SKM-1 treated with dmso at 0.1 percent for 144 hours (cell line): Measurements from ENCODE around the gene IZUMO1R.
"Not testable (repeated sequence)": the region's sequence is repeated elsewhere in the genome, so short reads cannot be mapped to it uniquely, and the experiment has no call there.

Source experiments
- DNase-seq: peaks from one replicate; lab custom pipeline; 2025; ENCODE audit not compliant: unreplicated experiment; lab: John Stamatoyannopoulos, UW

IZUMO1R gene

DNA sequence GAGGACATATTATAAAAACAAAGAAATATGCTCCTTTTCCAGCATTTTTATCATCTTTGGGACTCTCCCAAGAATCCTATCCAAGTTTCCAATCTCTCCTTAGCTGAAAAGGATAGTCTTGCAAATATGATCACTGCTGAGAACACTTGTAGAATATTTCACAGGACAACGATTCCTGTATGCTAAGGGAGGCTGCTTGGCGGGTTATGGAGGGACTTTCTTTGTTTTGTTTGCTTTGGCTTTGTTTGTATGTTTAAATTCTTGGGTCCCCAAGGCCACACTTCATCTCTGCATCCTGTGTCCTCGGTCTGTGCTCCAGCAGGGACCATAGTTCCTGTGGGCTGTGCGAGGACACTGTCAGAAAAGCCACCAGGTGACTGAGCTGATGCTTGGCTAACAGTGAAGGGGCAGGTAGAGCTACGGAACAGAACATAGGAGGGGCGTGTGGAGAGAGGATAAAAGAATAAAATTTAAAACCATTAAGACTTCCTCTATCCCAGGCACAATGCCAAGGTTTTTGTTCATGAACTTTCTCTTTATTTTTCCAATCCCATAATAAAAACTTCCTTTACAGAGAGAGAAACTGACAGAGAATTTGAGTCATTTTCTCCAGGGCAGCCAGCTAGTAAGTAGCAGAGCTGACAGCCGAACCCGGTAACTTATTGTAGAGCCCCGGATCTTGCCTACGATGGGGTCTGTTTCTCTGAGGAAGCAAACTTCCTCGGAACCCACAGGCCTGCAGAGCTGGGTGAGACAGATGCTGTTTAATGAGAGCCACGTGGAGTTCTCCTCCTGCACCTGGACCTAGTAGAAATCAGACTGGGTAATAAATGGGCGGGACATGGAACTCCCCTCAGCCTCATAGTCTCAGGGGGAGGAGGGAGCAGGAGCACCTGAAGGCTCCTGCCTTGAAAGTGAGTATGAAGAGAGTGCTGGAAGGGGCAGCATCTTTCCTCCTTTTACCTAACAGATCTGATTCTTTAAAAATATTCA lies at the start of gene IZUMO1R:
Gene IZUMO1R (plus strand): TSS at position 615 of the 993 bp plus-strand sequence. CDS start 1,057 bp downstream, outside the sequence.
- DNase-seq = no peak

DNA sequence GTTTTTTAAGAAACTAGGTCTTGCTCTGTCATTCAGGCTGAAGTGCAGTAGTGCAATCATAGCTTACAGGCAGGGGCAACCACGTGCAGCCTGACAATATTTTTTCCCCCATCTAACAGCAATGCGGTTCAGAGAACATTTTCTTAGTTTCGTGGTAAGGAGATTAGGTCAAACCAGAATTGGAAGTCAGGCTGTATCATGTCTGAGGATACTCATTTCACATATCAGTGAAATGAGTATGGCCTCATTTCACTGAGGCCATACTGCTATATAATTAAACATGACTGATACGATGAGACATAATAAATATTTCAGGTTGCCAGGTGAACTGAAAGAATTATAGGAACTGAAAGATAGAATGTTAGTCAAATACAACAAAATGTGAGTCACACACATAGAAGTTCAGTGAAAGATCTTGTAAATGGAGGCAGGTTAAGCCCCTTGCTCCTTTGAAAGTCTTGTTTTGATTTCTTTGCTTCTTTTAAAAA lies 32.5 kb upstream of the IZUMO1R start:
- no peak for DNase-seq

DNA sequence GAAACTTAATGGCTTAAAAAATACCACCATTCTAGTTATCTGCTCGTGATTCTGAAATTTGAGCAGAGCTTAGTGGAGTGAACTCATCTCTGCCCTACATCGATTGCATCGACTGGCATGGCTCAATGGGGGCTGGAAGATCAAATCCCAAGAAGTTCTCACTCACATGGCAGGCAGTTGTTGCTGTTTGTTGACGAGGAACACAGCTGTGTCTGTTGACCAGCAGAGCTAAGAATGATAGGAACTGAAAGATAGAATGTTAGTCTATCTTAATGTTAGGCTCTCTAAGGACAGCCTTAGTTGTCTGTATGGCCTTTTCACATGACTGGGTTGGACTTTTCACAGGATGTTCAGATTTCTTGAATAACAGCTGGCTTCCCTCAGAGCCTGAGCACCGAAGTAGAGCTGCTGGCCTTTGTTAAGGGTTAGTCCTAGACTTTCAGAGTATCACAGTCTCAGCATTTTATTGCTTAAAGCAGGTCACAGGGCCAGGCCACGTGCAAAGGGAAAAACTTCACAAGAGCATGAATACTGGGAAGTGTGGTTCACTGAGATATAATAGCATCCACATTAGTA lies 31.6 kb upstream of the IZUMO1R start:
- DNase-seq = no peak

DNA sequence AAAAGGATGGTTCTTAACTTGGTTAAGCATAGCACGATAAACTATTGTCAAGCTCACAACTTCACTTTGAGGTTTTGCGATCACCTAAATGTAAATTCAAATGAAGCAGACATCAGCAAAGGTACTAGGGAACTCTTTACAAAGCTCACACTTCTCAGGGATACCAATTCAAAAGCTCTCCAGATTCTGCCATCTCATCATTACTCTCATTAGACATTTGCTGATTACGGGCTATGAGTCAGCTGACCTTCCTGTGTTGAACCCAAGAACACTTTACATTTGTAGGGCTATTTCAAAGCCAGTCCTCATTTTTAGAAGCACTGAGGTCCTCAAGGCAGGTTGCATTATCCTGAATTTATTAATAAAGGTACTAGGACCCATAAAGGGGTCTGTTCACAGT lies 28.4 kb upstream of the IZUMO1R start:
- DNase-seq = no peak

DNA sequence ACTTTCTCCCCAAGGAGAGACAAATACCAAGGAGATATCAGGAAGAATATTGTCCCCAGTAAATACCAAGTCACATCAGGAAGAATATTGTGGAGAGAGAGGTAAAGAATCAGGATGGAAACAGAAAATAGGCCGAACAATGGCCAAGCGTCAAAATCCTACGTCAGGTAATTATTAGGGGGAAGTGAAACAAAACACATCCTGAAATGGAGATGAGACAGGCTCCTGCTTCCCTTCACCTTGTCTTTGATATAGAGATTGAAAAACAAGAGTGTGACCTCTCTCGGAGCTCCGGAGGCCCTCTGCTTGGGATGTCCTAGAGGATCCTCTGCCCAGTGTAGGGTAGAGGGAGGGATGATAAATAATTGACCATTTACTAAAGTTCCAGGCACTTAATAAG lies 27.4 kb upstream of the IZUMO1R start:
- no peak for DNase-seq

DNA sequence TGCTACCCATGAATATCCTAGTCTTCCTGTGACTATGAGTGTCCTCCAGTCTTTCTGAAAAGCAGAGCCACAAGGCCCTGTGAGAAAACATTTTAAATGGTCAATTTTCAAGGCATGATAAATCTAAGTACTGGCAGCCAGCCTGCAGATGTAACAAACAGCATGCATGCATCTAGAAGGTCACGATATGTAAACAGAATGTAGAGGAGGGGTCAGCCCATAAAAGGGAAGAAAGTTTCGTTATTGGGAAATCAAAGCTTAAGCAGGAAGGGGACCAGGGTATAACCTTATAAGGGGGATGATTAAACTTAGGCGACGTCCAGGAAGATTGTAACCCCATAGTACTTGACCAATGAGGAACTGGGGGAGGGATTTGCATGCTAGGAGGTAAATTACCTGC lies 26.2 kb upstream of the IZUMO1R start:
- not testable (repeated sequence) for DNase-seq

DNA sequence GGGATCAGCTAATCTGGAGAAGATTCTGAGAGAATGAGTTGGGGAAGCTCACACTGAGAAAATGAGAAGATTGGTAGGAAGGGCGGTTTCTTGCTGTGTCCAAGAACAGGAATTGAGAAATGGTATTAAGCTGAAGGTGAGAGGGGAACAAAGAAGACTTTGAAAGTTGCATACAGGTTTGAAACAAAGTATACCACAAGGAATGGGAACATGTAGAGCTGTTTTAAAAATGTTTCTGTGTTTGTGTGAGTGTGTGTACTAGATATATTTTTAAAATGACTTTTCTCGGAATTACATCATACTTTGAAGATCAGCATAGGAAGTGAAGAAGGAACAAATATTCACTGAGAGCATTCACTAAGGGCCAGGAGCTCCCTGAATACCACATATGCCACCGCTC lies 24.4 kb upstream of the IZUMO1R start:
- no peak for DNase-seq

DNA sequence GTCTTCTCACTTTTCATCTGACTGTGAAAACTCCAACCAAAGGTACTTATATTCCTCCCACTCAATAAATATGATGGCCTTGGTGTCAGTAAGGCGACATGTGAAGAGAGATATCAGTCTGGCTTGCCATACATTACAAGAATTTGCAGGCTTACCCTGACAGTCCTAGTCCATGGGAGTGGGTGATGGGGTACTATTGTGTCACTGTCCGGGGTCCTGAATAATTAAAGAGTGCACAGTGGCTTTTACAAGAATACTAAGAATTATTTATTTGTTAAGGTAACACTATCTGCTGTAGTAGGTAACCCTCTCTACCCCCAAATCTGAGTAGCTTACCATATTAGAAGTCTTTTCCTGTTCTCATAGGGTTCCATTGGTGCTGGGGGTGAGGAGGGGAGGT lies 23.1 kb upstream of the IZUMO1R start:
- DNase-seq = no peak

DNA sequence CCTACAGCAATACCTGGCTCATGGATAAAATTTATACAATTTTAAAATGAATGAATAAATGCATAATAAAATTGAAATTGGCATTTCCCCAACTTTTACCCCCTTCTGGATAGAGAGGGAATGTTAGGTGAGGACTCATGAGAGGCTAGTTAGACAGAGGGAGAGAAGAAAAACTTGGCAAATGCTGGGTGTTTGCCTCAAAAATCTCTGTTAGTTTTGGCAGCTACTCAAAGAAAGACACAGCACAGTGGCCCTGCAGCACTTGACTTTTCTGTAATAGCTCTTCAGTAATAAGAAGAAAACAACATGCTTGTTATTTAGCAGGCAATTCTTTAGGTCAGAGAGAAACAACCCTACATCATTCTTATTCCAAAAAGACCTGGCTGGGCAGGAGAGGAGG lies 20.7 kb upstream of the IZUMO1R start:
- DNase-seq = no peak

DNA sequence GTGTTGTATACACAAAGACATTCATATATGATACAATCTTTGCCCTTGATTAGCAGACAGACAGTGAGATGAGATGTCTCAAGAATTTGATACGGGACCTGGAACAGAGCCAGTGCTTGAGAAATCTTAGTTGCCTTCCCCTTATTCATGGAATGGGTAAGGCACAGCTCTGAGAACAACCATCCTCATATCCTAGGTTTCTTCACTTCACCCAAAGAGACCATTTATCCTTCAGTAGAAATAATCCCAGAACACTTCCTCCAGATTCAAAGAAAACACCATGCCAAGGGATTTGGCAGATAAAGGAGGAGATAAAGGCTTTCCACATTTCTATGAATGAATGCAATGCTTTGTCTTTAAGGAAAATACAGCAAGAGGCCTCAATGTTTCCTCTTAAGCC lies 8.8 kb upstream of the IZUMO1R start:
- DNase-seq = no peak

DNA sequence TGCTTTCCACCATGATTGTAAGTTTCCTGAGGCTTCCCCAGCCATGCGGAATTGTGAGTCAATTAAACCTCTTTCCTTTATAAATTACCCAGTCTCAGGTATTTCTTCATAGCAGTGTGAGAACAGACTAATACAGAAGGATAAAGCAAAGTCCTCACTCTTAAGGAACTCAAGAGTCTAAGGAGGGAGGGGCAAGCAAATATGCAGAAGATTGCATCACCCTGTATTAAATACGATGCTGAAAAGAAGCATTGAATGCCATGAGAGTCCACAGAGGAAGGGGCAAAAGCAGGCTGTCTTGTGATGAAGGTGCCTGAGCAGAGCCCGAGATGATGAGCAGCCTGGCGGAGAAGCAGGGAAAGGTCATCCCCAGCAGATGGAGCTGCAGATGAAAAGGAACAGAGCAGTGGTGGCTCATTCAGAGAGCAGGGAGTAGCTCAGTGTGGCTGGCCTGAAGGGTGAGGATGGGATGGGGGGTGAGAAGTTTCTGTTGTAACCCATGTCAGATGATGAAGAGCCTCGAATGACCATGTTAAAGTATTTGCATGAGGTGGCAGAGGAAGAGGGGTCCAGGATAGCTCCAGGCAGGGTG lies 6.3 kb upstream of the IZUMO1R start:
- DNase-seq = no peak

DNA sequence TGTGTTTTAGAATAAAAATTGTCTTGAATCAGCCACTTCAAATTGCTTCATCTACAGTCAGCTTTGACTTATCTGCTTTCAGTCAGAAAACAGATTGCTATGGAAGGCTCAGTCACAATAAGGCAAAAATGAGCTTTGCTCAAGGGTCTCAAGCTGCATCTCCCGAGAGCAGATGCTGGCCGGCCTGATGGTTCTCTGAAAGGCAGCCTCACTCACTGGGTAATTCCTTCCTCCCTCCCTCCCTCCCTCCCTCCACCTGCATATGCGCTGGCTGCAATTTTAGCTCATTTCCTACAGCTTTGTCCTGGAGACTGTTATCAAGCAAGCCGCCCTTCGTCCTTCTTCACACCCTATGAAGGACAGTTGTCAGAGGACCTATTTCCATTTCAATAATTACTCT lies 1.6 kb upstream of the IZUMO1R start:
- no peak for DNase-seq

DNA sequence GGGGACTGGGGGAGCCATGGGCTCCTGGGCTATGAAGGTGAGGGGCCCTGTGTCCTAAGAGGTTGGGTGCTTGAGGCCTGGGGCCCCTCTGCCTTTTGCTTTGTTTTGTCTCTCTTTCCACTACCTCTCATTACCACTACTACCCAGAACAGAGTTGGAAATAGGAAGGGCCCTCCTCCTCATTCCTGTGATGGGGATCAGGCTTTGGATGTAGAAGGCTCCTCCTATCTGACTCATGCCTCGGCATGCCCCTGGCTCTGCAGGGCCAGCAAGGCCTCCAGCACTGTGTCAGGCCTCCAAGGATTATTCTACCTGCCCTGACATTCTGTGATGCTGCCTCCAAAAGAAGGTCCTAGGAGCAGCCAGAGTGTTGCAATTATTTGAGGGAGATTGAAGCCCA lies 766 bp downstream of the IZUMO1R start:
- DNase-seq = no peak

DNA sequence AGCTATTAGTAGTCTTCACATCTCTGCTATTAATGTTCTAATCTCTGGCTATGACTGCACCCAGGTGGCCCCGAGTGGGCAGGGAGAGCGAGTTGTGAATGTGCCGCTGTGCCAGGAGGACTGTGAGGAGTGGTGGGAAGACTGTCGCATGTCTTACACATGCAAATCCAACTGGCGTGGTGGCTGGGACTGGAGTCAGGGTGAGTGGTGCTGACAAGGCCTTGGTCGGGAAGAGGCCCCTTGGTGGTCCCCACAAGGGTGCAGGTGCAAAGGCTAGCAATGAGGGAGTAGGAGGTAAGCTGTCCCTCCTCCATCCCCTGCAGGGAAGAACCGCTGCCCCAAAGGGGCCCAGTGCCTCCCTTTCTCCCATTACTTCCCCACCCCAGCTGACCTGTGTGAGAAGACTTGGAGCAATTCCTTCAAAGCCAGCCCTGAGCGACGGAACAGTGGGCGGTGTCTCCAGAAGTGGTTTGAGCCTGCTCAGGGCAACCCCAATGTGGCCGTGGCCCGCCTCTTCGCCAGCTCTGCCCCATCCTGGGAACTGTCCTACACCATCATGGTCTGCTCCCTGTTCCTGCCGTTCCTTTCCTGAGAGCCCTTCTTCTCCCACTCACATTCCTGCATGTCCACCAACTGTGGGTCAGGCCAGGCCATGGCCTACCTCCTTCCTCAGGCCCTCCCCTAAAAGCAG lies 2.9 kb downstream of the IZUMO1R start:
- no peak for DNase-seq

DNA sequence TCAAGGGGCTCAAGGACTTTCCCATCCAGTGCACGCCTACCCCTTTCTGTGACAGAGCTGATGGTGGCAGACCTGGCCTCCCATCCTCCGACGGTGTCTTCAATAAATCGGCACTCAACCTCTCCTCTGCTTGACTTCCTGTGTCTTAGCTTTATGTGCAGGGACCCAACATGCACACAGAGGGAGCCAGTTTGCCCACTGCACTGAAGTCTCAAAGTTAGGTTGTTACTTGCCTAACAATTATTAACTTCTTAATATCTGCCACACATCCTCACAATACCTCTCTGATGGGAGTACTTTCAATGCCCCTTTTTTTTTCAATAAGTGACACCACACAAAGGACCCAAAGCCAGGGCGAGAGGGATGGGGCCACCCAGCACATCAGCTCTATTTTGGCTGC lies 3.6 kb downstream of the IZUMO1R start:
- no peak for DNase-seq

DNA sequence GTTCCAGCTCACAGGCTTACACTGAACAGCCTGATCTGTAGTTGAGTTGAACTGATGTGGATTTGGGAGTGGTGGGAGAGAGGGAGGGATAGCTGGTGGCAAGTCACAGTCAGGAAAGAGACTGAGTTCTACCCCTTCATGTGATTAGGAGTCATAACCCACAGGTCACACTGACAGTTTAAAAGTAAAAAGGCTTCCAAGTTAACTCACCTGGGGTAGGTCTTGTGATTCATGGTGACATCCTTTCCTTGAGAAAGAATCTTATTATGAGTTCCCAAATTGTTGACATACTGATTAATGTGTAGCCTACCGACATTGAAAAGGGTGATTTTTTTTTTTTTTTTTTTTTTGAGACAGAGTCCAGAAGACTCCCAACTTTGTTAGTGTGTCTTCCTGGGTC lies 5.4 kb downstream of the IZUMO1R start:
- DNase-seq = no peak

DNA sequence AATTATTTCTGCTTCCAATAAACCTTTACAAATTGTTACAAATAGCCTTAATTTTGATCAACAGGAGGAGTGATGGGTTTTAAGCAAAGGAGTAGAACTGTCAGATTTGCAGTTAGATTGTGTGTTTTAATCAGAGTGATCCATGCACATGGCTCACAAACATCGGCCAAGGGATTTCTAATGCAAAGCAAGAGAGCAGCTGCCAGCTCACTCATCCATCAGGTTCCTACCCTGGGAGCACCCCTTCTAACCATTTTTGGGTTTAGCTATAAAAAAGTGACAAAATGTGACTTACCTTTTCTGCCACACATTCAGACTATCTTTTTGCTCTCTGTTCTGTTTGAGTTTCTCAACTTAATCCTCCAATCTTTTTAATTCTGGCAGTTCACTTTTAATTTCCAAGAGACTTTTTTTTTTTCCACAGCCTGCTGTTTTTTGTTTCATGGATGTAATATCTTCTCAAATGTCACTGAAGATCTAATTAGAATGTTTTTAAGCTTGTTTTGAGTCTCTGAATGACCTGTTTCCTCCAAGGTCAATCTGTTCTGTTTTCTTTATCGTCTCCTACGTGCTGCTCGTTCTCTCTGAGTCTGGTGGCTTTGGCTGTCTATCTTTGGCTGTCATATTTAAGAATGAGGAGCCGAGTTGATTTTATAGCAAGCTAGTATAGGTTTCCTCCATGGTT lies 6.0 kb downstream of the IZUMO1R start:
- no peak for DNase-seq

DNA sequence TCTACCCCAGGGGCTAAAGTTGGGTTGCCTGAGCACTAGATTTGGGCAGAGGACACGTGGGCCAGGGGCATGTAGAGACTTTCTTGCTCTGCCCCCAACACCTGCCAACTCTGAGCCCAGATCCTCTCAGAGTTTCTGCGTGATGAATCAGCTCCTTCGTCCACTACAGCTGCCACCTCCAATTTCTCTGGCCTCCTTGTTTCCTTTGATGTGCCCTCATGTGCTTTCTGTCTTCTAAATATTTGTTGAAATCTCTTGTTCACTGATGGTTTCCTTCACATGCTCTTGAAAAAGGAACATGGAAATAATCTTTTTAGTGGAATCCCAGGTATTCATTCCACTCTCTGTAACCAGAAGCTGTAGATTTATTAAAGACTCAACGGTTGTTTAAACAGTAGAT lies 8.0 kb downstream of the IZUMO1R start:
- no peak for DNase-seq

DNA sequence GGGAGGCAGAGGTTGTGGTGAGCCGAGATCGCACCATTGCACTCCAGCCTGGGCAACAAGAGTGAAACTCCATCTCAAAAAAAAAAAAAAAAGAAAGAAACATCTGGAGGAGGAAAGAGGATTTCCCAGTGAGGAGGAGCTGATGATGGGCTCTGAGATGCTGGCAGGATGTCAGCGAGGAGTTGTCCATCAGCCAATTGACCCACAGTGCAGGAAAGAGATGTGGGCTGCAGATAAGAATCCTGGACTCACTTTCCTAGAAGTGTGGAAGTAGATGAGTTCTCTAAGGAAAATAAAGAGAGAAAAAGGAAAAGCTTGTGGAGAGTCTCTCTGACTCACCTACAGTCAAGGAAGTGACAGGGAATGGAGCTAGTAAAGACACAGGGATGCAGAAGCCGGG lies 9.7 kb downstream of the IZUMO1R start:
- no peak for DNase-seq

DNA sequence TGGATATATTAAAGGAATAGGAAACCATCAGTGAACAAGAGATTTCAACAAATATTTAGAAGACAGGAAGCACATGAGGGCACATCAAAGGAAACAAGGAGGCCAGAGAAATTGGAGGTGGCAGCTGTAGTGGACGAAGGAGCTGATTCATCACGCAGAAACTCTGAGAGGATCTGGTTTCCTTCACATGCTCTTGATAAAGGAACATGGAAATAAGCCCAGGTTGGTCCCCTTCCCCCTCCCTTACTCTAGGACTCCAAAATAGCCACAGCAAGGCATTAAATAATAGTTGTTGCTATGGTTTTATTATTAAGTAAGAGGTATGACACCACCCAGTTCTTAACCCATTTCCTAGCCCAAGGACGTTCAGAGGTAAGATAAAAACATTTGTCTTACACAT lies 11.3 kb downstream of the IZUMO1R start:
- no peak for DNase-seq

DNA sequence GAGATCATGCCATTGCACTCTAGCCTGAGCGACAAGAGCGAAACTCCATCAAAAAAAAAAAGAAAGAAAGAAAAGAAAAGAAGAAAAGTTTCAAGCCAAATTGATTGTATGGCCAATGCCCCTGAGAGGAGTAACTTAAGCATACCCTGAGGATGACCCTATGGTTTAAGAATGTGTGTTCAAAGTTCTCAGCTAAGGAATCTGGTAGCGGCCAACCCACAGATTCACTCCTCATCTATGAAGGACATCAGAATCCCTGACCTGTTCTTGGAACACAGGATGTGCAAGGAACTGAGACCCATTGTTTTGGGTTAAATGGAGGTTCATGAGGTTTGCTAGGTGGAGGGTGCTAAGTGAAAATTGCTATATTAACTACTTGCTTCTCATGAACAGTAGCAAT lies 18.1 kb downstream of the IZUMO1R start:
- no peak for DNase-seq
